HCT116 (cell line): ENCODE data around the gene HNF4A. TPM values are rescaled to one million over a fixed set of nuclear protein-coding genes. Genes with fewer than 3 reads are reported as not detected.

Experiments
- ATAC-seq: fragments of 200-7000 bp; cut with Tn5 transposase; 2 replicates; pipeline ENCODE4 v1.9.1; 2020; ENCODE audit warnings: mild to moderate bottlenecking, moderate library complexity
- BruUV-seq: library from RNA; stranded (reverse); fragments of 400-500 nt; replicated peaks from 2 replicates; lab custom pipeline; 2021; lab: Mats Ljungman, UMichigan
- CTCF ChIA-PET: fragments of 300-600 bp; sonication (Branson Sonifier 250); formaldehyde crosslinking; loops from one replicate; lab custom pipeline; 2021; ENCODE audit warnings: antibody characterized with exemption; lab: Charles Lee
- POLR2A ChIA-PET: fragments of 300-600, 350-600 bp; sonication (Branson Sonifier 250); formaldehyde crosslinking; loops from one replicate; lab custom pipeline; 2021; ENCODE audit warnings: antibody characterized with exemption; lab: Charles Lee
- RAD21 ChIA-PET, 2 experiments: fragments of 300-600 bp; sonication (Branson Sonifier 250); formaldehyde crosslinking; loops; one replicate each; lab custom pipeline; 2023; ENCODE audit warnings: low total read pairs in 2 of 2; ENCODE audit not compliant: uncharacterized antibody in 2 of 2, unreplicated experiment in 2 of 2, low non-redundant PET in 1 of 2; lab: Charles Lee
- DNase-seq: peaks from one replicate; pipeline ENCODE4 v3.0.0-alpha.2; 2010; ENCODE audit warnings: low read depth, low spot score
- H2AFZ ChIP-seq: fragments of 200-600 bp; shearing (Covaris generic), sonication (generic); 2 replicates; pipeline ENCODE4 v1.6.1; 2017; ENCODE audit warnings: low read depth, mixed run types, mixed read lengths, antibody characterized with exemption, low read length; ENCODE audit not compliant: poor library complexity, severe bottlenecking
- H3K27ac ChIP-seq: 2 replicates; pipeline ENCODE4 v1.5.1; 2012; ENCODE audit warnings: low read depth, low read length
- H3K27me3 ChIP-seq: fragments of 200-600 bp; sonication (generic); 2 replicates; pipeline ENCODE4 v1.6.1; 2016; ENCODE audit warnings: mixed run types, low read length, mixed read lengths; ENCODE audit not compliant: insufficient read depth
- H3K36me3 ChIP-seq, 2 experiments: fragments of 200-500 bp in 1 of 2; fragments of 200-600 bp in 1 of 2; sonication (Bioruptor generic) in 1 of 2; sonication (generic) in 1 of 2; 2 replicates each; pipeline versions ENCODE4 v1.5.1 to v1.6.1; 2014 to 2016; ENCODE audit warnings: low read length in 2 of 2, inconsistent platforms in 1 of 2, mixed read lengths in 1 of 2, mixed run types in 1 of 2; ENCODE audit not compliant: insufficient read depth in 2 of 2, control insufficient read depth in 1 of 2
- H3K4me1 ChIP-seq, 2 experiments: fragments of 200-600 bp in 1 of 2; sonication (generic) in 1 of 2; 2 replicates each; pipeline versions ENCODE4 v1.5.1 to v1.6.1; 2012 to 2017; ENCODE audit warnings: low read length in 2 of 2, inconsistent platforms in 1 of 2, mild to moderate bottlenecking in 1 of 2, mixed read lengths in 1 of 2, mixed run types in 1 of 2, moderate library complexity in 1 of 2; ENCODE audit not compliant: insufficient read depth in 2 of 2, control insufficient read depth in 1 of 2
- H3K4me2 ChIP-seq: fragments of 200-600 bp; sonication (generic); 2 replicates; pipeline ENCODE4 v1.6.1; 2017; ENCODE audit warnings: mixed run types, low read length, mixed read lengths
- H3K4me3 ChIP-seq, 2 experiments: fragments of 200-600 bp in 1 of 2; sonication (generic) in 1 of 2; replicated peaks in 1 of 2; 2 replicates each; pipeline ENCODE4 v1.5.1; 2011 to 2016; ENCODE audit warnings: low read length in 2 of 2, control low read depth in 1 of 2, low read depth in 1 of 2, mild to moderate bottlenecking in 1 of 2, mixed read lengths in 1 of 2, mixed run types in 1 of 2
- H3K79me2 ChIP-seq: fragments of 200-600 bp; sonication (generic); 2 replicates; pipeline ENCODE4 v1.6.1; 2017; ENCODE audit warnings: mild to moderate bottlenecking, mixed run types, low read length, moderate library complexity, mixed read lengths; ENCODE audit not compliant: insufficient read depth
- H3K9ac ChIP-seq: fragments of 200-600 bp; sonication (generic); 2 replicates; pipeline ENCODE4 v1.6.1; 2016; ENCODE audit warnings: low read length, mixed read lengths
- H3K9me2 ChIP-seq: fragments of 200-600 bp; sonication (generic), shearing (Covaris generic); 2 replicates; pipeline ENCODE4 v1.6.1; 2017; ENCODE audit warnings: mixed run types, mild to moderate bottlenecking, moderate library complexity; ENCODE audit not compliant: insufficient read depth
- H3K9me3 ChIP-seq, 2 experiments: fragments of 200-500 bp in 1 of 2; fragments of 200-600 bp in 1 of 2; sonication (Bioruptor generic) in 1 of 2; sonication (generic) in 1 of 2; 2 replicates each; pipeline ENCODE4 v1.6.1; 2014 to 2017; ENCODE audit warnings: low read length in 2 of 2, mixed read lengths in 2 of 2, inconsistent platforms in 1 of 2, low read depth in 1 of 2, mild to moderate bottlenecking in 1 of 2, mixed run types in 1 of 2, moderate library complexity in 1 of 2; ENCODE audit not compliant: control insufficient read depth in 1 of 2, insufficient read depth in 1 of 2
- H4K20me1 ChIP-seq: fragments of 200-600 bp; sonication (generic), shearing (Covaris generic); 2 replicates; pipeline ENCODE4 v1.6.1; 2017; ENCODE audit warnings: mixed run types, mild to moderate bottlenecking, moderate library complexity; ENCODE audit not compliant: insufficient read depth
- ATF3 ChIP-seq: IDR thresholded peaks from 2 replicates; pipeline ENCODE4 v1.6.1; 2012
- CBX3 ChIP-seq: IDR thresholded peaks from 2 replicates; pipeline ENCODE4 v1.6.1; 2012; ENCODE audit warnings: low read depth
- CEBPB ChIP-seq: IDR thresholded peaks from 2 replicates; pipeline ENCODE4 v1.6.1; 2012; ENCODE audit warnings: low read depth
- EZH2phosphoT487 ChIP-seq: fragments of 200-600 bp; IDR thresholded peaks from 2 replicates; pipeline ENCODE4 v1.6.1; 2018; ENCODE audit warnings: antibody characterized with exemption, borderline replicate concordance
- POLR2A ChIP-seq: IDR thresholded peaks from 2 replicates; pipeline ENCODE4 v1.7.0; 2011; ENCODE audit warnings: borderline replicate concordance; ENCODE audit not compliant: insufficient read depth, insufficient read length; ENCODE audit errors: extremely low read depth
- RAD21 ChIP-seq: IDR thresholded peaks from 2 replicates; pipeline ENCODE4 v1.6.1; 2012; ENCODE audit warnings: low read depth, mild to moderate bottlenecking
- REST ChIP-seq: IDR thresholded peaks from 2 replicates; pipeline ENCODE4 v1.6.1; 2012; ENCODE audit warnings: low read depth
- SP1 ChIP-seq: IDR thresholded peaks from 2 replicates; pipeline ENCODE4 v1.6.1; 2012; ENCODE audit warnings: low read depth
- SRF ChIP-seq: IDR thresholded peaks from 2 replicates; pipeline ENCODE4 v1.6.1; 2012; ENCODE audit warnings: low read depth
- ZBTB33 ChIP-seq: IDR thresholded peaks from 2 replicates; pipeline ENCODE4 v1.6.1; 2011; ENCODE audit warnings: mild to moderate bottlenecking, low read length, moderate library complexity; ENCODE audit not compliant: insufficient replicate concordance; ENCODE audit errors: extremely low read depth
- intact Hi-C: fragments of 100-400 bp; cut with micrococcal nuclease; formaldehyde crosslinking; loops from 2 replicates; pipeline ENCODE4 v1.10.0; 2022
- total RNA-seq: library from RNA; stranded (reverse); gene quantifications from one replicate; pipeline ENCODE4 v1.2.1, GENCODE V29; 2021; ENCODE audit not compliant: unreplicated experiment

HNF4A gene
- total RNA-seq, 1 experiment from 2014 or later: 7.4 TPM

DNA sequence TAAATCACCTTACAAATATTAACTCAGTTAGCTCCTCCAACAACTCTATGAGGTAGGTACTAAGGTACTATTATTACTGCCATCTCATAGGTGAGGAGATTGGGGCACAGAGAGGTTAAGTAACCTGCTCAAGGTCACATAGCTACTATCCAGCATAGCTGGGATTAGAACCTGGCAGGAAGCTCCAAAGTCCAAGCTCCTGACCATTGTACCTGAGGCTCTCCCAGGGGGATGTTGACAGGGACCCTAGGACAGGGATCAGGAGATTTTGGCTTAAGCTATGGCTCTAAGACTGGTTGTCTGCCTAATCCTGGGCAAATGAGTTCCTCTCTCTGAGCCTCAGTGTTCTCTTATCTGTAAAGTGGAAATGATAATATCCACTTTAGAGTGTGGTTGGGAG lies 59.3 kb downstream of the HNF4A start:
- no peak for TF ChIP-seq ZBTB33
- TF ChIP-seq SRF: no peak
- no peak for TF ChIP-seq POLR2A
- no peak for TF ChIP-seq CEBPB
- no peak for TF ChIP-seq CBX3
- no peak for TF ChIP-seq REST
- no peak for TF ChIP-seq RAD21
- TF ChIP-seq ATF3: no peak
- no peak for TF ChIP-seq EZH2phosphoT487
- no peak for TF ChIP-seq SP1
- Histone ChIP-seq H3K4me3 (no peak overlapping the region), H3K9me3 (no peaks in the 10 kb centered on the region), H3K9ac (no peak overlapping the region), H3K79me2 (no peaks in the 10 kb centered on the region), H3K4me1 (no peaks in the 10 kb centered on the region), H3K27ac (no peak overlapping the region), H2AFZ (no peak overlapping the region), H3K9me2 (no peaks in the 10 kb centered on the region), H4K20me1 (no peaks in the 10 kb centered on the region), H3K36me3 (no peaks in the 10 kb centered on the region), H3K4me2 (no peak overlapping the region), H3K27me3 (no peaks in the 10 kb centered on the region)
- ATAC-seq (no peak), DNase-seq (no peak)
- POLR2A ChIA-PET: no interaction called here
- CTCF ChIA-PET: no interaction called here
- intact Hi-C loops: no loop called here
- RAD21 ChIA-PET: no interaction called here
- BruUV-seq: no TSS peak
